ENCODE measurements around the gene IGF2BP2.
"Not testable (repeated sequence)": the region's sequence is repeated elsewhere in the genome, so short reads cannot be mapped to it uniquely, and the experiment has no call there.

Gene IGF2BP2

DNA sequence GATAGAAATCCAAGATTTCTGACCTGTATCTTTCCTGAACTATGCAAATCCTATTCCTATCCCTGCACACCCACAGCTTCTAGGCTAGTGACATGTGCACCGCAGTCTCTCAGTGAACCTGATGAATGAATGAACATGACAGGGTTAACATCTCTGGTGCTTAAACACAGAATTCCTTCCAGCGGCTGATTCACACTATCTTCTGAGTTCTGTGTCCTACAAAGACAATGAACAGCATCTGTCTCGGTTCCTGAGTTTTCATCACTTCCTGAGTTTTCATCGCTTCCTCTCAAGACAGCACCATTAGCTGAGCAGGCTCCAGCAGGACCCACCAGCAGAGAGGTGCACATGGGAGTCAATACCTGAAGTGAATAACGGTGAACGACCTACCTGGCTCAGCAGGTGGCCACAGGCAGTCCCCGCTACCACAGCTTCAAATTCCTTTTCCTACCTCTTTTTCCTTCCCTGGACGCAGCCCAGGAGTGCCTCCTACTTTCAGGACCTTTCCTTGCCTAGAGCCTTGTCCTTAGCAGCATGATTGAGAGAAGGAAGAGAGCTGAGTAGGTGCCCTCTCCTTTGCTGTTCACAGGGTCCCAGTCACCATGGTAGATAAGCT is 113.5 kb downstream of the IGF2BP2 start:
- no peak for DNase-seq (ENCODE audit: low read depth)

DNA sequence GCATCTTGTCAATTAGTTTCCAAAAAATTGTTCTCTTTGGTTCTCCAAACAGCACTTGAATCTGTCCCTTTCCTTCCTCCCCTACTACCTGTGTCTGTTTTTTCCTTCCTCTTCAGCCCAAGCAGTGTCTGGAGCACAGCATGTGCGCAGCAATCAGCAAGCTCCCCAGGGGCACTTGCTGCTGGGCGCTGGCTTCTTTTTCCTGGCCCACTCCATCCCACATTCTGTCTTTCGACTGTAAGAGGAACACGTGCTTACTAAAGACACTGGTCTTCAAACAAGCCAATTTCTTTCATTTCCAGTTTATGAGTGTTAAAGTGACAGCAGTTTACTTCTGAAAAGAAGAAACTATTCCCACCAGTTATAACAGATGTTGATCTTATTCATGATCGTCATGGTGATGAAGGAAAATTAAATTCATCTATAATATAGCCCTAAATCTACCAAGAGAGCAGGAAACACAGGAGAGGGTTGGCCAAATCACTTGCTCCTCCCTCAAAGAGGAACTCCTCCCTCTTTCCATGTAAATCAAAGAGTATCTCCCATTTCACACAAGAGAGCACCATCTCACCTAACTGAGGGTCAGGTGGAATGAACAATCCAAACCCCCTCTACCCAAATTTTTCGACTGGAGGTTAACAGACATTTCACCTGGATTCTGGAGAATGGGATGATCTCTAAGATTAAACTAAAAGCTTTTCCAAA is 115.4 kb downstream of the IGF2BP2 start:
- DNase-seq (ENCODE audit: low read depth) = no peak

DNA sequence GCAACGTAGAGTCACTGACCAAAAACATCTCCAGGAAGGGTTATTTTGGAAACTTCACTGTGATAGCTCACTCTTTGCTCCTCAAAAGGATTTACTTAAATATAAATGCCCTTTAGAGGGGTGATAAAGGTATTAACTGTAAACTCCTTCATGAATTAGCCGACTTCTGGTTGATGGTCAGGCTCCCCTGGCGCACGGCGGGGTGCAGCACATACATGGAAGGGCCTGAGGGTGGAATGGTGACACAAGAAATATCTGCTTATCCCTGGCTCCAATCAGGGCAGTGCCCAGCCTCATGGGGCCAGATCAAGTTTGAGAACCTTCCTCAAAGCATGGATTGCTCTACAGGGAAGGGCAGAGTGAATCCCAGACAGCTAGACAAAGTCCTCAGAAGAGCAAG is 116.5 kb downstream of the IGF2BP2 start:
- DNase-seq (ENCODE audit: low read depth) = no peak

DNA sequence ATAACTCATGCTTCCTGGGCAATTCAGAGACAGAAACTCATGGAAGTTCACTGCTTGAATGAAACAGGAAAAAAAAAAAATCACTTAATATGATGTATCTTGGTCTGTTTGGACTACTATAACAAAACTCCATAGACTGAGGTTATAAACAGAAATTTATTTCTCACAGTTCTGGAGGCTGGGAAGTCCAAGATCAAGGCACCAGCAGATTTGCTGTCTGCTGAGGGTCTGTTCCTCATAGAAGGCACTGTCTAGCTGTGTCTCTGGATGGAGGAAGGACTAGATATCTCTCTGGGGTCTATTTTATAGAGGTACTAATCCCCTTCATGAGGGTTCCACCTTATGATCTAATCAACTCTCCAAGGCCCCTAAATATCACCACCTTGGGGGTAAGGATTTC is 119.3 kb downstream of the IGF2BP2 start:
- DNase-seq (ENCODE audit: low read depth) = no peak

DNA sequence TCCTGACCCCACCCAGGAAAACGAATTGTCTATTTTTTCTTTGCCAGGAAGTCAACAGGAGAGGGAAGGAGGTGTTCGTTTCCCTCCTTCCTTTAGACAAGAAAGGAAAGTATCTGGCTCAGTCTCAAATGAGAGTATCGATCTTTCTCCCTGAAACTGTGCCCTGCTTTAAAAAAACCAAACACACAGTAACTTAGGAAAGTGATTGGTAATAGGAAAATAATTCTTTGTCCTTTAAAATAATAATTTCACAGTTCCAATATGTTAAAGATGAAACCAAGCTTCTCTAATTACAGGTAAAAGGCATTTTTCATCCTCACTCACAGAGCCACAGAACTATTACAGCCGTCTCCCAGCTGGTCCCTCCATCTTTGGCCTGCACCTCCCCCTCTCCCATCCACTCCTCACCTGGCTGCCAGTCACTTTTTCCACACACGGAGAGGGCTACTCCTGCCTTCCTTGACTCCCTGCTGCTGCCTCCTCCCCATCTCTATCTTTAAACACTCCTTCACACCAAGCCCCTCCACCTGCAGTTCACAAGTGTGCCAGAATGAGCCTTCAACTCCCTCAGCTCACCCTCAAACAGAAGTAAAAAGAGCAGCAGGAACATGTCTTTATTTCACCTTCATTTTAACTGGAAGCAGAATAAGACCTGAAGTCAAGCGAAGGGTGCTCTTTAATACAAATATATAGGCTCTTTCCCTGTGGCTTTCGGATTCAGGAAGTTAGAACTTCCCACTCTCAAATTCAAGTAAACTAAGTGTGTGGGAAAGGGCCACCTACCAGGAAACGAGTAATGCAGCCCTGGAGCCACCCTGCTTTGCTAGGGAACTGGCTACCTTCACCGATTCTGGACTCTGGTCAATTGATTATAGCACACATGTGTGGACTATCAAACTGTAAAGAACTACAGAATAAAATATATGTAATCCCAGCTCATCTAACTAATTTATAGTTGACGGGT is 122.3 kb downstream of the IGF2BP2 start:
- DNase-seq (ENCODE audit: low read depth) = no peak

DNA sequence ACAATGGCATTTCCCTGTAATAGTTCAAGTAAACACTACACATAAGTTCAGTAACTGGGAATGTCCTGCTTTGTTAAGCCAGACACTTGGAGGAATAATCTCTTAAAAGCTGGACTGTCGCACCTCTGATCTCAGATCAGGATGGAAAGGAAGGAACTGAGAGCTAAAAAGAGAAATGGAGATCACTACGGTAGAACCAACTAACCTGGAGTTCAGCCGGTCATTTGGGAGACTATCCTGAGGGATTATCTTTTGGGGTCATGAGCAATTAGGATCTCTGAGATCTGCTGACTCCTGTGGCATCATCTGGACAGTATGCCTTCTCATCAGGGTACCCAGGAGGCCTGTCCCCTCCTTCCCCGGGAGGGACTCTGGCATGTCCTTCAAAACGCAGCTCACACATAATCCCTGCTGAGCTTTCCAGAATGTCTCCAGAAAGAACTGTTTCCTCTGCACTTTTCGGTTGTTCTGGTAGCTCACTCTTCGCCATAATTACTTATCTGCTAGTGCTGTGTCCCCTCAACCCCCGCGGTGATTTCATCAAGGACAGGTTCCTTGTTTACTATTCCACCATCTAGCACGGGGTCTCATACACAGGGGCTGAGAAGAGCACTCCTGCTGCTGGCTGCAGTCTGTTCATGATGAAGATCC is 123.1 kb downstream of the IGF2BP2 start:
- no peak for DNase-seq (ENCODE audit: low read depth)

DNA sequence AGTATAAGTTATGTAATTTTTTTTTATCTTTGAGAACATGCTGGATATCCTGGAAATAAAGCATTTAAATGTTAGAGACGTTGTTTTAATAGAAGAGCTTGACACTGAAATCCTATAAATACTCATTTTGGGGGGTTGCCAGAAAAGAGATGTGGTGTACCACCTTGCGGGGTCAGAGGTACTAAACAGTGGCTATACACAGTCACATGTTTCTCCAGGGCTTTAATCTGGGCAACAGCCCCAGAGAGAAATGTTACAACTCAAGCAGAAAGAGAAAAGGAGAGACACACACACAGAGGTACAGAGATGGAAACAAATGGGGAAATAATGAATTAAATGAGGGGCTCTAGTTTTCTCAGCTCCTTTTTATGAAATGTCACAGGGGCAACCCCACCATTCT is 124.9 kb downstream of the IGF2BP2 start:
- no peak for DNase-seq (ENCODE audit: low read depth)

DNA sequence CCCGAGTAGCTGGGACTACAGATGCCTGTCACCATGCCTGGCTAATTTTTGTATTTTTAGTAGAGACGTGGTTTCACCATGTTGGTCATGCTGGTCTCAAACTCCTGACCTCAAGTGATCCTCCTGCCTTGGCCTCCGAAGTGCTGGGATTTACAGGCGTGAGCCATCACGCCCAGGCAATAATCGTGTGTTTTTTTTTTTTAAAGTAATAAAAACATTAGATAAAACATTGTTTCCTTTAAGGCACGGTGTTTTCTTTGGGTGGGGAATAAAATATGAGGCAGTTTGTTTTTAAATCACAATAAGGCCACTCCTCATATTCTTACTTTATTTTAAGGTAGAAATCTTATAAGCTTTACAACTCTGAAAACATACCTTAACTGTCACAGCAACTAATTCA is 127.6 kb downstream of the IGF2BP2 start:
- DNase-seq (ENCODE audit: low read depth) = not testable (repeated sequence)

DNA sequence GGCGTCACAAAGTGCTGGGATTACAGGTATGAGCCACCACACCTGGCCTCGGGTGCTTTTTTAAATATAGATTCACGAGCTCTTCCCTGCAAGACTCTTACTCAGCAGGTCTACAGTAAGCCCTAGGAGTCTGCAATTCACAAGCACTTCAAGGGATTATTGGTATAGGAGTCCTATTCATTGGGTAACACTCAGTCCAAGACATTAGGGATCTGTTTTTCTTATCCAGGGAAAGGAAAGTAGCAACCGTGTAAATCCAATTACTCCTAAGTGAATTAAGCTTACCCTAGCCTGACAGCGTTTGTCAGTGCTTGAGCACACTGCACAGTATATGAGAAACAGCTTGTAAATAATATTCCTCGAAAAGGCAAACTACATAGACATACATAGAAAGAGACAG is 128.8 kb downstream of the IGF2BP2 start:
- no peak for DNase-seq (ENCODE audit: low read depth)

DNA sequence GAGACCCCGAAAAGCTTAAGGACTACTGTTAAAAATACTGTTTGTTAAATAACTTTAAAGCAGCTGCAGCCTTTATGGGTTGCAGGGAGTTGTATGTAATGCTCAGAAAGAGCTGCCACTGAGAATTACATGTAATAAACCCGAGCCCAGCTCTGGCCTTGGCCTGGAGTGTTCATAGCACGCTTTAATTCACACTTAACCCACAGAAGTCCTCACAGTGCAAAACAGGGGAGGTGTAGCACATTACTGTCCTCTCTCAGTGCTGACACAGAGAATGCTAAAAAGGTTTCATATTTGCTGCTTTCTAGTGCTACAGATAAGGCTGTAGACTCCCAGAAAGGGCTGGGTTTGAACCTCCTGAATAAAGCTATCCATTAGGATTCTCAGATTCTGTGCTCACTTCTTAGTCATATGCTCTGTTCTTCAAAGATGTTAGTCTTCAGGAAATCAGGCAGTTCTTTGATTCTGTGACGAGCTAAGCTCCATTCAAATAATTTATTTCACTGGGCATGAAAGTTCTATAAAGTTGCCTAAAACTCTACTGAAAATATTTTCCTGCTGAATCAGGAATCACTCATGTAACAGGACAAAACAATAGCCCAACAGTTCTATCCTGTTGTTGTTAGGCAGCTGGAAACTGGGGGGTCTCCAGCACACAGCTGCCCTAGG is 130.7 kb downstream of the IGF2BP2 start:
- DNase-seq (ENCODE audit: low read depth) = no peak

DNA sequence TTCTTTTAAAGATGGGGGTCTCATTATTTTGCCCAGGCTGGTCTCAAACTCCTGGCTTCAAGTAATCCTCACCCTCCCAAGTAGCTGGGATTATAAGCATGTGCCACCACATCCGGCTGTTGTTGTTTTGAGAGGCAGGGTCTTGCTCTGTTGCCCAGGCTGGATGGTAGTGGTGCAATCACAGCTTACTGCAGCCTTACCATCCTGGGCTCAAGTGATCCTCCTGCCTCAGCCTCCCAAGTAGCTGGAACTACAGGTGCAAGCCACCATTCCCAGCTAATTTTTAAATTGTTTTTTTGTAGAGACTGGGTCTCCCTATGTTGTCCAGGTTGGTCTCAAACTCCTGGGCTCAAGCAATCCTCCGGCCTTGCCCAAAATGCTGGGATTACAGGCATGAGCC is 133.2 kb downstream of the IGF2BP2 start:
- DNase-seq (ENCODE audit: low read depth) = no peak

DNA sequence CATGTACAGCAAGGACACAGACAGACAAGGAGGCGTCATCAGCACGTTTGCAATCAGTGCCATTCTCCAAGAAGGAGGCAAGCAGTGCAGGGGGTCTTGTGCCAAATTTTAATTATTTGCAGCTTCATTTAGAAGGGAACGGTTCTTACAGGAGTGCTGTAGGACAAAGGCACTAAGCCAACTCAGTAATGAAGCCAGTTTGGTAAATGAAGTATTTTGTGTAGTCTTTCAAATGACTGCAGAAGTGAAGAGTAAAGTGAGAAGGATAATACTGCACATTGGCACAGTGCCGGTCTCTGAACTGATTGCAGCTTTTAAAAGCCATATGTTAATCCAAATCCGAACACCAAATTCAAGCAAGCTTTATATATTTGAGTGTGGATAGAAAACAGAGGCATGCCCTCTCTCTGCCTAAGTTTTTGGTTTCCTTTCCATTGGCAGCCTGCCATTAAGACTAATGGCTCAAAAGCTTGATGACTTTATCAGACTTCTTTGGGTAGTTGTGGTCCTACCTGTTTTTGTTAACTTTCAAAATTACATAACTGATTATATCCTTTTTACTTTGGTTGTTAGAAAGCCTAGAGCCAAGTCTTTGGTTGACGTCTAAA is 137.5 kb downstream of the IGF2BP2 start:
- no peak for DNase-seq (ENCODE audit: low read depth)

DNA sequence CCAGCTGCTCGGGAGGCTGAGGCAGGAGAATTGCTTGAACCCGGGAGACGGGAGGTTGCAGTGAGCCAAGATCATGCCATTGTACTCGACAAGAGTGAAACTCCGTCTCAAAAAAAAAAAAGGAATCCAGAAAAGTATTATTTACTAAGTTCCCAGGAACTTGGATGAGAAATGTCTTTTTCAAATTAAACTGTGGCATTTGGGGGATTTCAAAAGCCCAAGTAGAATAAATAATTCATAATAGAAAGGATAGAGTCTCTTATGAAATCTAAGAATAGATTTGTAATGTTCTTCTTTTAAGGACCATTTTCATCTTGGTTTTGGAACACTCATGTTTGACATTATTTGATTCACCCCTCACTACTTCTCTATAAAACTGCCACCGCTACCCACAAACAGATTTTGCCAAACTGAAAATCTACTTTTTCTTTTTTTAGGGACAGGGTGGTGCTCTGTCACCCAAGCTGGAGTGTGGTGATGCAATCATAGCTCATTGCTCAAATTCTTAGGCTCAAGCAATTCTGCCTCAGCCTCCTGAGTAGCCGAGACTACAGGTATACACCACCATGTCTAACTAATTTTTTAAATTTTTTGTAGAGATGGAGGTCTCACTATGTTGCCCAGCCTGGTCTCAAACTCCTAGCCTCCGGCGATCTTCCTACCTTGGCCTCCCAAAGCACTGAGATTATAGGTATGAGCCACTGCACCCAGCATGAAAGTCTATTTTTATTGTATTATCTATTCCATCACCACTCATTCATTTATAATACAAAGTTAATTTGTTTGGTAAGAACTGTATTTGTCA is 139.4 kb downstream of the IGF2BP2 start:
- no peak for DNase-seq (ENCODE audit: low read depth)

DNA sequence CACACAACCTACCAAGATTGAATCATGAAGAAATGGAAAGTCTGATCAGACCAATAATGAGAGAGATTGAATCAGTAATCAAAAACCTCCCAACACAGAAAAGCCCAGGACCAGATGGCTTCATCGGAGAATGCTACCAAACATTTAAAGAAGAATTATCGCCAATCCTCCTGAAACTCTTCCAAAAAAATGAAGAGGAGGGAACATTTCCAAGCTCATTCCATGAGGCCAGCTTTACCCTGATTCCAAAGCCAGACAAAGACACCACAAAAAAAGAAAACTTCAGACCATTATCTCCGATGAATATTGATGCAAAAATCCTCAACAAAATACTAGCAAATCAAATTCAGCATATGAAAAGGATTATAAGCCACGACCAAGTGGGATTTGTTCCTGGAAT is 144.6 kb downstream of the IGF2BP2 start:
- no peak for DNase-seq (ENCODE audit: low read depth)

DNA sequence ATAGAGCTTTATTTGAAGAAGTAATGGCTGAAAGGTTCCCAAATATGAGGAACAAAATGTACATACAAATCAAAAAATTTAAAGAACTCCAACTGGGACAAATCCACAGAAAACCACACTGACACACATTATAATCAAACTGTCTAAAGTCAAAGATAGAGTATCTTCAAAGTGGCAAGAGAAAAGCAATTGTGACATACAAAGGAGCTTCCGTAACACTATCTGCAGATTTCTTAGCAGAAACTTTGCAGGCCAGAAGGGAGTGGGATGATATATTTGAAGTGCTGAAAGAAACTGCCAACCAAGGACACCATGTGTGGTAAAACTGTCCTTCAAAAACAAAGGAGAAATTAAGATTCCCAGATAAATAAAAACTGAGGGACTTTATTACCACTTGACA is 146.8 kb downstream of the IGF2BP2 start:
- no peak for DNase-seq (ENCODE audit: low read depth)

DNA sequence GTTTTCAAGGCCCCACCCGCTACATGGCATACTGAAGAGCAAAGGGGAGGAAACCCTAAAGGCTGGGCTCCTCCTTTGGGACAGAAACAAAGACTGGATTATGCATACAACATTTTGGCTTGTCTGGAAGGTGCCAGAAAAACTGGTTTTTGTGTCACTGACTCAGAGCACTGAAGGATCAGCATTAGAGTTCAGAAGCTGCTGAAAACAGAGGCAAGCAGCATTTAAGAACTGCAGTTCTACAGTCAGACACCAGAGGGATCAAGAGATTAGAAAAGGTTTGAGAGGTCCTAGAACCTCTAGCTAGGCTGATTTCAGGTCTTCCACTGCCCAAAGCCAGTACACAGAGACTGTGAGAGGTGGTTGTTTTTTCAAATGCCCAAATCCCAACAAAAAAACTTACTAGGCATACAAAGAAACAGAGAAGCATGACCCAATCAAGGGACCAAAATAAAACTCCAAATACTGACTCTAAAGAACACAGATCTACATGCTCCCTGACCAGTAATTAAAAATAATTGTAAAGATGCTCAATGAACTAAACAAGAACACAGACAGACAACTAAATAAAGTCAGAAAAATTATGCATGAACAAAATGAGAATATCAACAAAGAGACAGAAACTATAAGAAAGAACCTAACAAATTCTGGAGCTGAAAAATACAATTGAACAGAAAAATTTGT is 147.6 kb downstream of the IGF2BP2 start:
- no peak for DNase-seq (ENCODE audit: low read depth)

DNA sequence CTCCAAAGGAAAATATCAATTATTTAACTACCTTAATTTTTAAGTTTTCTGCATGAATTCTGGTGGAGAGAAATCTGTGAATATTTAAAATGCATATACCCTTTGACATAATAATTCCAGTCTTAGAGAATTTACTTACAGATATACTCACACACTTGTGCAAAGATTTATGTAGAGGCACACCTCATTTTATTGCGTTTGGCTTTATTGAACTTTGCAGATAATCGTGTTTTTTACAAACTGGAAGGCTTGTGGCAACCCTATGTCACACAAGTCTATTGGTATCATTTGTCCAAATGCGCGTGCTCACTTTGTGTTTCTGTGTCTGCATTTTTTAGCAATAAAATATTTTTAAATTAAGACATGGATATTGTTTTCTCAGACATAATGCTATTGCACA is 157.3 kb downstream of the IGF2BP2 start:
- no peak for DNase-seq (ENCODE audit: low read depth)

DNA sequence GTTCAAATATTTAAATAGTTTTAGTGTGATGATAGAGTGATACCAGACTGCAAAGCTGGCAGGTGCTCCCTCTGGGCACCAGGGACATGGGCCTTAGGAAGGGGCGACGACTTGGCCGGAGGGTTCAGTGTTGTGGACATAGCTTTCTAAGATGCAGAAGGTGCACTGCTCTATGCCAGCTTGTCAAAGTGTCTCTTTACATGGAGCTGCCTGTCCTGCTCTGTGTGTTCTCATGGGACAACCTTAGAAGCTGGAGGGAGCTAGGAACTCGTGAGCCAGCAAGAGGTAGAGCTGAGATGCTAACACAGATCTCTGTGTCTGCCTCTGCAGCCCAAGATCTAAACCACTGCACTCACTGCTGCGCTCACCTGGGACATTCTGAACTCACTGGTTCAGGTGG is 160.9 kb downstream of the IGF2BP2 start:
- no peak for DNase-seq (ENCODE audit: low read depth)

DNA sequence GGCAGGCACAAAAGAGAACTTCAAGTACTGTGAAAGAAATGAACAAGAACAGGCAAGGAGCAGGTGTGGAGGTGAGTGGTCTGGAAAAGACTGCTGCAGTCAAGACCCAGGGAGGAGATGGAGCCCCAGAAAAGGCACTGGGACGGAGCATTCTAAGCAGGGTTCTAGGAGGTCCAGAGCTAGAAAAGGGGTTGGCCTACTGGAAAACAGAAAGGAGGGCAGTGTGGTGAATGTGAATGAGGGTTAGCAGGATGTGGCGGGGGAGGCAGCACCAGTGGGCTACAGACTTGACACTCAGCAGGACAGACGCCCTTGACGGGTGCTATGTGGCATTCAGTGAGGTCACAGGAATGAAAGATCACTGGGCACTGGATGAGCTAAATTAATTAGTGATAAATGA is 163.1 kb downstream of the IGF2BP2 start:
- DNase-seq (ENCODE audit: low read depth) = no peak

DNA sequence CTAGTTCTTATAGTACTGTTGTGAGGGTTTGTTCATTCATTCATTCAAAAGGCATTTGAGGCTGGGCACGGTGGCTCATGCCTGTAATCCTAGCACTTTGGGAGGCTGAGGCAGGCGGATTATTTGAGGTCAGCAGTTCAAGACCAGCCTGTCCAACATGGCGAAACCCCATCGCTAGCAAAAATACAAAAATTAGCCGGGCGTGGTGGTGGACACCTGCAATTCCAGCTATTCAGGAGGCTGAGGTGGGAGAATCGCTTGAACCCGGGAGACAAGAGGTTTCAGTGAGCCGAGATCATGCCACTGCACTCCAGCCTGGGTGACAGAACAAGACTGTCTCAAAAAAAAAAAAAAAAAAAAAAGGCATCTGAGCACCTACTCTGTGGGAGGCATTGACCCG is 163.5 kb downstream of the IGF2BP2 start:
- DNase-seq (ENCODE audit: low read depth) = not testable (repeated sequence)
